Effector memory CD8-positive, alpha-beta T cell (primary cell): ENCODE data around the gene SPATS2L.
A peak's percentile ranks its signal among the peaks of the same experiment; 100 is the strongest.

ENCODE experiments used
- ATAC-seq: fragments of 150-1000 bp; cut with Tn5 transposase; replicated peaks from 2 replicates; pipeline ENCODE4 v1.10.0; 2021; ENCODE audit warnings: mild to moderate bottlenecking, moderate library complexity
- DNase-seq, 3 experiments: peaks; one replicate each; pipeline ENCODE4 v3.0.0; 2021
- H3K27ac Mint-ChIP-seq, 2 donors: one replicate each; pipeline ENCODE4 v1.8.0; 2022; ENCODE audit warnings: mild to moderate bottlenecking in 2 of 2, mixed read lengths in 2 of 2, moderate library complexity in 2 of 2
- H3K27me3 Mint-ChIP-seq, 2 donors: one replicate each; pipeline ENCODE4 v1.8.0; 2022; ENCODE audit warnings: mixed read lengths in 2 of 2
- H3K36me3 Mint-ChIP-seq: one replicate; pipeline ENCODE4 v1.8.0; 2022; ENCODE audit warnings: mild to moderate bottlenecking, moderate library complexity, mixed read lengths; ENCODE audit not compliant: insufficient read depth
- H3K4me1 Mint-ChIP-seq, 2 donors: one replicate each; pipeline ENCODE4 v1.8.0; 2022; ENCODE audit warnings: low read depth in 2 of 2, mixed read lengths in 2 of 2
- H3K4me3 Mint-ChIP-seq, 2 donors: one replicate each; pipeline ENCODE4 v1.8.0; 2022; ENCODE audit warnings: mild to moderate bottlenecking in 2 of 2, mixed read lengths in 2 of 2, moderate library complexity in 2 of 2
- H3K9me3 Mint-ChIP-seq, 2 donors: one replicate each; pipeline ENCODE4 v1.8.0; 2022; ENCODE audit warnings: mixed read lengths in 2 of 2

The SPATS2L gene

DNA sequence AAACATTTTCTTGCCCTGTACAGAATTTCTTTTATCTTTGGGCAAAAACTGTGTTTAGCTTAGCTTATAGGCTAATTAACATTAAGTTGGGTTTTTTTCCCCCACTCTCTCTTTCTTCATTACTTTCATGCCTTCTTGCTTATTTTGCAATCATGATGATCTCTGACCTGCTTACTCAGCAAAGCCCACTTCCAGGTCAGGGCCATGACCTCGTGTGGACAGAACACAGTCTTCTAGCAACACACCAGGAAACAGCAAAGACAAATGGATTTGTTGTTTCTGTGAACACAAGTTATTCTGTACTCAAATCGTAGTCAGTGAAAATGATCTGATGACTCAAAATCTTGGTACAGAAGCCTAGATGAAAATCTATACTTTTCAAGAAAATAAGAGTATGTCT is 60.7 kb downstream of the SPATS2L start:
- Mint-ChIP-seq H3K27me3 (no peaks in the 10 kb centered on the region), H3K4me3 (no peak overlapping the region), H3K9me3 (no peaks in the 10 kb centered on the region), H3K36me3 (no peaks in the 10 kb centered on the region), H3K27ac (no peak overlapping the region), H3K4me1 (no peaks in the 10 kb centered on the region)
- no peak for DNase-seq
- no peak for ATAC-seq

DNA sequence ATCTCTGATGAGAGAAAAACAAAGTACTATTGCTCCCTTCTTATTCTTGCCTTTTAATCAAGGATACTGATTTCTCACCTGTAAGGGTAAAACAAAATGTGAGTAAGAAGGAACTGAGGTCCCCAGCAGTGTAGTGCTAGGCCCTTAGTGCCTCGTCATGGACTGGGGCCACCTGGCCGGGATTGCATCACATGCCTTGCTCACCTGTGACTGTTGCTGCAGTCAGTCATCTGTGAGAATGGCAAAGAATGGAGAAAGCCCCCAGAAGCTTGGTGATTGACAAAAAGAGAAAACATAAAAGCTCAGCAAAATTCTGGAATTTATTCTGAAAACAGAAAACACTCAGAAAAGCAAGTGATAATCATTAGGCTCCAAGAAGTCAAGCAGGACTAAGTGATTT is 63.4 kb downstream of the SPATS2L start:
- ATAC-seq (no peak), DNase-seq (no peak)
- H3K27me3 Mint-ChIP-seq, result no peaks in the 10 kb centered on the region
- H3K4me3 Mint-ChIP-seq, result no peak overlapping the region
- H3K36me3 Mint-ChIP-seq, result no peaks in the 10 kb centered on the region
- H3K9me3 Mint-ChIP-seq, result no peaks in the 10 kb centered on the region
- no peak overlapping the region for H3K27ac Mint-ChIP-seq
- peaks cover 9 to 12% of the 10 kb centered on the region in 2 donors for H3K4me1 Mint-ChIP-seq

GRCh38 chr2:200373231-200373630 is 66.7 kb downstream of the SPATS2L start:
- no peak for DNase-seq
- H3K4me3 Mint-ChIP-seq, result peak overlapping the region; percentile 76 to 89
- H3K4me1 Mint-ChIP-seq, result peaks cover 18 to 23% of the 10 kb centered on the region in 2 donors
- no peaks in the 10 kb centered on the region for H3K27me3 Mint-ChIP-seq
- peak overlapping the region; percentile 87 to 93 for H3K27ac Mint-ChIP-seq
- H3K9me3 Mint-ChIP-seq, result no peaks in the 10 kb centered on the region
- no peak for ATAC-seq
- no peaks in the 10 kb centered on the region for H3K36me3 Mint-ChIP-seq

DNA sequence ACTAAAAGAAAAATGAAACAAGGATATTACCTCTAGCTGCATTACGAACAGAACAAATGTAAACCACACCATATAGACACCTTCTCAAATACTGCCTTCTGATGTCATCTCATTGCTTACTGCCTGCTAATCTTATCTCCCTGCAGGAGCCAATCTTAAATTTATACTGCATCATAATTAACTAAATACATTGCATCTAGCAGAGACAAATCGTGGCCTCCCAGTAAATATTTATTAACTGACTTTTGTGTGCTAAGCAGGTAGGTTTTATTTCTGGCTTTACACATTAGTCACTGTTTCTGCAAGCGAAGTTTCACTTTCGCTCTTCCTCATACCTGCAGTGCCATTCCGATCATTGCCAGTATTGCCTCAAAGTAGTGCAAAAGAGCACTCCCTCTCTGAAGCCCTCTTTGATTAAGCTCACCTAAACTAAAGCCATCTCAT is 67.5 kb downstream of the SPATS2L start:
- H3K4me1 Mint-ChIP-seq, result peaks cover 18 to 23% of the 10 kb centered on the region in 2 donors

GRCh38 chr2:200376513-200377354 is 70.2 kb downstream of the SPATS2L start:
- Mint-ChIP-seq H3K4me3 (peak overlapping the region in 1 of 2 donors; percentile 10), H3K9me3 (no peaks in the 10 kb centered on the region), H3K27ac (peak overlapping the region in 1 of 2 donors; percentile 85), H3K36me3 (no peaks in the 10 kb centered on the region), H3K27me3 (no peaks in the 10 kb centered on the region), H3K4me1 (peaks cover 18 to 23% of the 10 kb centered on the region in 2 donors)
- DNase-seq (peak in 1 of 3 experiments; percentile 8), ATAC-seq (peak; percentile 33)

More for the DNA sequence above, 67.5 kb downstream of the SPATS2L start:
- H3K27ac Mint-ChIP-seq, result peak overlapping the region; percentile 87 to 93
- DNase-seq (peak; percentile 8 to 23 (median 12)), ATAC-seq (peak; percentile 90)
- H3K27me3 Mint-ChIP-seq, result no peaks in the 10 kb centered on the region
- peak overlapping the region; percentile 76 to 89 for H3K4me3 Mint-ChIP-seq
- H3K9me3 Mint-ChIP-seq, result no peaks in the 10 kb centered on the region
- no peaks in the 10 kb centered on the region for H3K36me3 Mint-ChIP-seq

DNA sequence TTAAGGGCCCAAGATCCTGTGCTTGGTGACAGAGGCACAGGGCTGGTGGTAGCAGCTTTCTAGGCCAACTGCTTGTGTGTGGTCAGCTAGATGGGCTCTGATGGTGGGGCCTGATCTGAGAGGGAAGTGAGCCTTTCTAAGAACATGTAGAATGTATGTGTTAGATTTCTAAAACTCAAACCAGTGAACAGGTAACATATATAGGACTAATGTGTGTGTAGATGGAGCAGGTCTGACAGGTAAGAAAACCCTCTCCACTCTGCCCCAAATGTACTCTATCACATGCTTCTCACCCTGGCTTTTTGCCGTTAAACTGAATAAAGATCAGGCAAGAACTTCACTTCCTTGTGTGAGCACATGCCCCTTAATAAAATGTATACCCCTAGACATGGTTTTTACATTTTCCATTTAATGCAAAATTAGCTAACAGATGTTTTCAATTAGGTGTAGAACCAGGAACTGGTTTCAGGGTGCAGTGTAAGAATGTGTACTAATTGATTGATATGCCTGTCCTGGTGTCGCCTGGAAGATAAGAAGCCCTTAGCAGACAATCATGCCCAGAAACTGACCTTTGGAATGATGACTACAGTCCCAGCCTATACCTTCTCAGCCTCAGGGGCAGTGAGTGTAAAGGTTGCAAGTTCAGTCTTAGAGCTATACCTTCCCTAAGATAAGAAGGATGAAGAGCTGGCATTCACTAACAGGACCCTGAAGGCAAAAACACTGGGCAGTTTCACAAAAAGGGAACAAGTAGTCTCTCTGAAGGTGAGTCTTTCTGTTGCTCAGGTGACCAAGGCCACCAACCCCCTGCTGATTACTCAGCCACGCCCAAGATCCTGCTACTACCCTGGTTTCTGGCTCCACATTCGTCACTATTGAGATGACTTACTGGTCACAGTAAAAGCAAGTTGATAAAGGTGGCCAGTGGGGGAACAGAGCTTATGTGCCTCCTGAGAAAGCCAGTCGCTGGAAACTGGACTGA is 71.2 kb downstream of the SPATS2L start:
- Mint-ChIP-seq H3K4me1 (peaks cover 18 to 22% of the 10 kb centered on the region in 2 donors), H3K9me3 (no peaks in the 10 kb centered on the region), H3K27me3 (no peaks in the 10 kb centered on the region), H3K27ac (peak overlapping the region; percentile 8 to 85), H3K4me3 (no peak overlapping the region), H3K36me3 (no peaks in the 10 kb centered on the region)
- ATAC-seq (no peak), DNase-seq (no peak)

GRCh38 chr2:200378652-200379290 is 72.3 kb downstream of the SPATS2L start:
- peak overlapping the region; percentile 0 to 7 for H3K27ac Mint-ChIP-seq

GRCh38 chr2:200379481-200380090 is 73.1 kb downstream of the SPATS2L start:
- Mint-ChIP-seq H3K36me3 (no peaks in the 10 kb centered on the region), H3K4me1 (peaks cover 17% of the 10 kb centered on the region in 2 donors), H3K4me3 (no peak overlapping the region), H3K9me3 (no peaks in the 10 kb centered on the region), H3K27me3 (no peaks in the 10 kb centered on the region), H3K27ac (peak overlapping the region in 1 of 2 donors; percentile 29)
- ATAC-seq (no peak), DNase-seq (no peak)

More at GRCh38 chr2:200378652-200379290, 72.3 kb downstream of the SPATS2L start:
- Mint-ChIP-seq H3K4me1 (peaks cover 22% of the 10 kb centered on the region in 2 donors), H3K4me3 (no peak overlapping the region), H3K36me3 (no peaks in the 10 kb centered on the region), H3K27me3 (no peaks in the 10 kb centered on the region), H3K9me3 (no peaks in the 10 kb centered on the region)
- DNase-seq (no peak), ATAC-seq (no peak)

- Mint-ChIP-seq H3K27me3 (no peaks in the 10 kb centered on the region), H3K4me3 (no peak overlapping the region), H3K4me1 (peaks cover 12% of the 10 kb centered on the region in 2 donors), H3K36me3 (no peaks in the 10 kb centered on the region), H3K9me3 (no peaks in the 10 kb centered on the region), H3K27ac (peak overlapping the region in 1 of 2 donors; percentile 29)
- ATAC-seq (no peak), DNase-seq (no peak)
These were observed 73.6 kb downstream of the SPATS2L start for GRCh38 chr2:200380091-200380561.

- Mint-ChIP-seq H3K4me3 (no peak overlapping the region), H3K27me3 (no peaks in the 10 kb centered on the region), H3K36me3 (no peaks in the 10 kb centered on the region), H3K27ac (peak overlapping the region; percentile 29 to 32), H3K9me3 (no peaks in the 10 kb centered on the region), H3K4me1 (peaks cover 7% of the 10 kb centered on the region in 2 donors)
- no peak for DNase-seq
- no peak for ATAC-seq
These were observed 74.5 kb downstream of the SPATS2L start for GRCh38 chr2:200380833-200381542.

- no peak overlapping the region for H3K4me3 Mint-ChIP-seq
- ATAC-seq (no peak), DNase-seq (no peak)
- no peaks in the 10 kb centered on the region for H3K36me3 Mint-ChIP-seq
- H3K4me1 Mint-ChIP-seq, result peaks cover 1 to 7% of the 10 kb centered on the region in 2 donors
- no peaks in the 10 kb centered on the region for H3K27me3 Mint-ChIP-seq
- no peaks in the 10 kb centered on the region for H3K9me3 Mint-ChIP-seq
- H3K27ac Mint-ChIP-seq, result peak overlapping the region in 1 of 2 donors; percentile 75
These were observed 76.4 kb downstream of the SPATS2L start for GRCh38 chr2:200382874-200383273.
